ENCODE measurements around the gene PHTF1. TPM values are rescaled to one million over a fixed set of nuclear protein-coding genes. Genes with fewer than 3 reads are reported as not detected.
"Not testable (repeated sequence)": the region's sequence is repeated elsewhere in the genome, so short reads cannot be mapped to it uniquely, and the experiment has no call there.

The PHTF1 gene
- total RNA-seq, 1 donor from 2014 or later, result 64.9 TPM

DNA sequence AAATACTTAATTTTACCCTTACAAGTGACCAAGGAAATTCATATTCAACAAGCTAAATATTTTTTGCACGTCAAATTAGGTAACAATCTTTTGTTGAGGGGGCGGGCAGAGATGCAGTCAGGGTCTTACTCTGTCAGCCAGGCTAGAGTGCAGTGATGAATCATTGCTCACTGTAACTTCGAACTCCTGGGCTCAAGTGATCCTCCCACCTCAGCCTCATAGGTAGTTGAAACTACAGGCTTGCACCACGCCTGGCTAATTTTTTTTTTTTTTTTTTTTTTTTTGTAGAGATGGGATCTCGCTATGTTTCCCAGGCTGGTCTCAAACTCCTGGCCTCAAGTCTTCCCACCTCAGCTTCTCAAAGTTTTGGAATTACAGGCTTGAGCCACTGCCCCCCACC, 26.5 kb downstream of the PHTF1 start:
- no peak for DNase-seq (ENCODE audit: low read depth)

DNA sequence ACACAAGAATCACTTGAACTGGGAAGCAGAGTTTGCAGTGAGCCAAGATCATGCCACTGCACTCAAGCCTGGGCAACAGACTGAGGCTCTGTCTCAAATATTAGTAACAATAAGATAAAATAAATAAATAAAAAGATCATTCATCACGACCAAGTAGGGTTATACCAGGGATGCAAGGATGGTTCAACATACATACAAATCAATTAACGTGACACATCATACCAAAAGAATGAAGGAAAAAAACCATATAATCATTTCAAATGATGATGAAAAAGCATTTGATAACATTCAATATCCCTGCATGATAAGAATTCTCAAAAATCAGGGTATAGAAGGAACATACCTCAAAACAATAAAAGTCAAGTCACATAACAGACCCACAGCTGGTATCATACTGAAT, 38.3 kb downstream of the PHTF1 start:
- DNase-seq (ENCODE audit: low read depth), result no peak

DNA sequence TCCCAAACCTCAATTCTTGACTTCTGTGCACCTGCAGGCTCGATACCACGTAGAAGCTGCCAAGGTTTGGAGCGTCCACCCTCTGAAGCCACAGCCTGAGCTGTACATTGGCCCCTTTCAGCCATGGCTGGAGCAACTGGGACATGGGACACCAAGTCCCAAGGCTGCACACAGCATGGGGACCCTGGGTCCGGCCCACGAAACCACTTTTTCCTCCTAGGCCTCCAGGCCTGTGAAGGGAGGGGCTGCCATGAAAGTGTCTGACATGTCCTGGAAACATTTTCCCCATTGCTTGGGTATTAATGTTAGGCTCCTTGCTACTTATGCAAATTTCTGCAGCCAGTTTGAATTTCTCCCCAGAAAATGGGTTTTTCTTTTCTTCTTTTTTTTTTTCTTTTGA, 40.7 kb downstream of the PHTF1 start:
- DNase-seq (ENCODE audit: low read depth), result not testable (repeated sequence)

DNA sequence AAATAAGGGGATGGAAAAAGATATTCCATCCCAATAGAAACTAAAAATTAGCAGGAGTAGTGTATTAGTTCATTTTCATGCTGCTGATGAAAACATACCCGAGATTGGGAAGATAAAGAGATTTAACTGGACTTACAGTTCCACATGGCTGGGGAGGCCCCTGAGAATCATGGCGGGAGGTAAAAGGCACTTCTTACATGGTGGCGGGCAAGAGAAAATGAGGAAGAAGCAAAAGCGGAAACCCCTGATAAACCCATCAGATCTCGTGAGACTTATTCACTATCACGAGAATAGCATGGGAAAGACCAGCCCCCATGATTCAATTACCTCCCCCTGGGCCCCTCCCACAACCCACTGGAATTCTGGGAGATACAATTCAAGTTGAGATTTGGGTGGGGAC, 41.8 kb downstream of the PHTF1 start:
- DNase-seq (ENCODE audit: low read depth), result not testable (repeated sequence)

DNA sequence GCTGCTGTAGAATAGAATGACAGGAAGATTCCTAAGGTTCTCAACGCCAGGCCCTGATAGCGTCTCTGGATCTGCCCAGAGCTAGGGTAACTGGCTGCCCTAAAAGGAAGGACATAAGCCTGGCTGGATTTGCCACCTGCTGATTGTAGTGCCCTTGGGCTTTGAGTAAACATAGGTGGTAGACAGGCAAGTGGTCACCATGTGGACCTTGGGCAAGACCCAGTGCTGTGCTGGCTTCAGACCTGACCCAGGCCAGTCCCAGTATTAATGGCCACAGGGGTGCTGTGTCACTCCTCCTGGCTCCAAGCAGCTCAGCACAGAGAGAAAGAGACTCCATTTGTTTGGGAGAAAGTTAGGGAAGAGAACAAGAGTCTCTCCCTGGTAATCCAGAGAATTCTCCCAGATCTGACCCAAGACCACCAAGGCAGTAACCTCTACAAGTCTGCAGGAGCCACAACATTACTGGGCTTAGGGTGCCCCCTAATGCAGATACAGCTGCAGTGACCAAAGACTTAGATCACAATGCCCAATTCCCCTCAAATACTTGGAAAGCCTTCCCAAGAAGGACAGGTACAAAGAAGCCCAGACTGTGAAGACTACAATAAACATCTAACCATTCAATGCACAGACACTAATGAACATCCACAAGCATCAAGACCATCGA, 44.5 kb downstream of the PHTF1 start:
- DNase-seq (ENCODE audit: low read depth), result peak; percentile 17

DNA sequence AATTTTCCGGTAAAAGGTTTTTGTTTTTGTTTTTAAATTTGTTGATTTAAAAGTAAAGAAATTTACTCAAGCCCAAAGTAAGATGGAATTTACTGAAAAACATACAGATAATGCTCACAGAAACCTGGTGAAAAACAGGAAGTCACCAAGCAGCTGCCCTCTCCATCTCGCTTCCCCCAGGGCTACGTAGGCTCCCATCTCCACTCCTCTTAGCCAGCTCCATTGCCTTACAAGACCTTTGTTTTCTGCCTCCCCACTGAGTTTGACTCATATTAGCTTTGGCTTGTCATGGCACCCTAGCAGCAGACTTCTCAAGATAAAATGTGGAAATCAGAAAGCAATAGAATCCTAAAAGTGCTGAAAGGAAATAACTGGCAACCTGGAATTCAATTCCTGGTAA, 57.9 kb downstream of the PHTF1 start:
- DNase-seq (ENCODE audit: low read depth), result no peak

DNA sequence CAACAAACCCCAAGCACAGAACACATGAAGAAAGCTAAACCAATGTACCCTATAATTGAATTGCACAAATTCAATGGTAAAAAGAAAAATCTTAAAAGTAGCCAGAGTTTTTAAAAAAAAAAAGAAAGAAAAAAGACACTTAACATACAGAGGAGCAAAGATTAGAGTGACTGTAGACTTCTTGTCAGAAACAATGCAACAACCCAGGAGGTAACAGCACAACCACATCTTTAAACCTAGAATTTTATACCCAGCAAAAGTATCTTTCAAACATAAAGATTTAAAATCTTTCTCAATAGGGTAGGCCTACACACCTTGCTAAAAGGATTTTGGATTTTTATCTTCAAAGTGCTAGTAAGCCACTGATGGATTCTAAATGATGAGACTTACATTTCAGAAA, 64.4 kb downstream of the PHTF1 start:
- DNase-seq (ENCODE audit: low read depth), result no peak

DNA sequence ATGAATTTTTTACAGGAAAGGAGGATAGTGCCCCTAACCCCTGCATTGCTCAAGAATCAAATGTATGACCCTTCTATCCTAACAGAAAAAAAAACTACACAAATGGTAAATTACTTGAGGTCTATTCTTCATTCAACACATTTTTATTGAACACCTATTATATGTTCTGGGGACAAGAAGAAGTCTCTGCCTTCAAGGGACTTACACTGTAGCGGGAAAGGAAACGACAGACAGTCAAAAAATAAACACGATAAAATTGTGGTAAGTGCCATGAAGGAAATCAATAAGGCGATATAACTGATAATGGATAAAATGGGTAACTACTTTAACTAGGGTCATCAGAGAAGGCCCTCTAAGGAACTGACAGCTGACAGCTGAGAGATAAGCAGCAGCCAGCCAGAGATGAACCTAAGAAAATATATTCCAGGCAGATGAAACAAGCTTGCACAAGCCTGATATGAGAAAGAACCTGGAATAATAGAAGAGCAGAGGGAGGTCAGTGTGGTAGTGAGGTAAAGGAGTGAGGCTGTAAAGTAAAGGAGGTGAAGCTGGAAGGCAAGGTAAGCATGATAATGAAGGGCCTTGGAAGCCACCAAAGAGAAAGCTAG, 66.4 kb downstream of the PHTF1 start:
- no peak for DNase-seq (ENCODE audit: low read depth)

DNA sequence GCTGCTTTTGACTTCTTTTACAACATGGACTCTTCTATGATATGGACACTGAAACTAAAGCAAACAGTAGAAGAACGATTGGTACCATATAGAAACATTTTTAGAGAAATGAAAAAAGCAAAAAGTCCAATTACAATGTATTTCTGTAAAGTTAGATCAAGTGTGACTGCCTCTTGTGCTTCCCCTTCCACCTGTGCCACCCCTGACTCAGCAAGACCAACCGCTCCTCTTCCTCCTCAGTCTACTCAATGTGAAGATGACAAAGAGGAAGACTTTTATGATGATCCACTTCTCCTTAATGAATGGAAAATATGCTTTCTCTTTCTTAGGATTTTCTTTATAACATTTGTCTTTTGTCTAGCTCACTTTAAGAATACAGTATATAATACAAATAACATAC, 66.9 kb downstream of the PHTF1 start:
- DNase-seq (ENCODE audit: low read depth), result no peak

DNA sequence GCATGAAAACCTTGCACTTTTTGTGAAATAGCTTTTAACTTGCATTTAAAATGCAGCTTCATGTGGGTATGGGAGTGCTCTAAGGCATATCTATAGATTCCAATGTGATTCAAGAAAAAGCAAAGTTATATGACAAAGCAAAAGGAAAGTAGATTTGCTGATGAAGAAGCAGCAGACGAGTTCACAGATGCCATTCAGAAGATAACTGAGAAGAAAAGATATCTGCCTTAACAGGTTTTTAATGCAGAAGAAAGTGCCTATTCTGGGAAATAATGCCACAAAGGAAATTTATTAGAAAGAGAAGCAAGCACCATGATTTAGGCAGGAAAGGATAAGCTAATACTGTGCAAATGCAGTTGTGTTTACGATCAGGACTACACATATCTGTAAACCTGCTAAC, 68.1 kb downstream of the PHTF1 start:
- DNase-seq (ENCODE audit: low read depth), result no peak

DNA sequence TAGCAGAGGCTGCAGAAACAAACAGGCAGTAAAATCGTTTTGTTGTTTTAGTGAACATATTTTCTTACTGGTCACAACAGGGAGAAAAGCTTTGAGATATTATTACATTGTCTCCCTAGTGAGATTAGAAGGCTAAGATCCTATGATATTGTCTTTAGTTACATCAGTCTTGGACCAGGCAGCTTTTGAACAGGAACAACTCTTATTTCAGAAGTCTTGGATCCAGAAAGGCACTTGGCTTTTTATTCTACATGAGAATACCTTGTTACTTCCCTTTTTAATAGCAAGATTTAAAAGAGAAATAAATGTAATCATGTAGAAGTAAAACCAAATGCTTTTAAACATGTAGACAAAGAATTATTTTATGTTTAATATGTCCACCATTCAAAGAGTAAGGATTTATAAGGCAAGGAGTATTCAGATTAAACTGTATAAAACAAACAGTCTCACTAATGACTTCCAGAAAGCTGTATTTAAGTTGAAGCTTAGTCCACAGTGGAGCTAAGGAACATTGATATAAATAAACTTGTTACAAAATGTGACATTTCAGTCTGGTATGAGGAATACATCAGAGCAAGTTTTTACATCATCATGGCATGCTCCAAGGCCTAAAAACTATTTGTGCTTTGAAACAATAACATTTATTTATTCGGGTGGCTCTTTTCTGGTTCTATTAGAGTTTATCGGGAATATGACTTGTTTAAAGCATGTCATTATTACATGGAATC, 72.2 kb downstream of the PHTF1 start:
- DNase-seq (ENCODE audit: low read depth), result no peak

DNA sequence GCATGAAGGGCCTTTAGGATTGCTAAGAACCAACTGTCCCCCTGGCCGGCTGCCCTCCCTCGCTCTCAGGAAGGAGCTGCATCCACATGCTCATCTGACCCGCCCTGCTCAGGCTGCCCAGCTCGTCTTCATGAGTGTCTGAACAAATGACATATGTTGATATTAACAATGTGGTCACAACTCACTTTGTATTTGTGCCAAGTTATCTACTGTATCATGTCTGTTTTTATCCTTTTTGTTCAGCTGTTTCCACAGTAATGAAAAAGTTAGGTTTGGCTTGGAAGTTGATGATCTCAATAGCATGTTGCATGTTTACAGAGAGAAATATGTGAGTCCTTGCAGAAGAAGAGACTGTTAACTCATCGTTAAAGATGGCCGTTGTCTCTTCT, 75.1 kb downstream of the PHTF1 start:
- peak; percentile 82 for DNase-seq (ENCODE audit: low read depth)

DNA sequence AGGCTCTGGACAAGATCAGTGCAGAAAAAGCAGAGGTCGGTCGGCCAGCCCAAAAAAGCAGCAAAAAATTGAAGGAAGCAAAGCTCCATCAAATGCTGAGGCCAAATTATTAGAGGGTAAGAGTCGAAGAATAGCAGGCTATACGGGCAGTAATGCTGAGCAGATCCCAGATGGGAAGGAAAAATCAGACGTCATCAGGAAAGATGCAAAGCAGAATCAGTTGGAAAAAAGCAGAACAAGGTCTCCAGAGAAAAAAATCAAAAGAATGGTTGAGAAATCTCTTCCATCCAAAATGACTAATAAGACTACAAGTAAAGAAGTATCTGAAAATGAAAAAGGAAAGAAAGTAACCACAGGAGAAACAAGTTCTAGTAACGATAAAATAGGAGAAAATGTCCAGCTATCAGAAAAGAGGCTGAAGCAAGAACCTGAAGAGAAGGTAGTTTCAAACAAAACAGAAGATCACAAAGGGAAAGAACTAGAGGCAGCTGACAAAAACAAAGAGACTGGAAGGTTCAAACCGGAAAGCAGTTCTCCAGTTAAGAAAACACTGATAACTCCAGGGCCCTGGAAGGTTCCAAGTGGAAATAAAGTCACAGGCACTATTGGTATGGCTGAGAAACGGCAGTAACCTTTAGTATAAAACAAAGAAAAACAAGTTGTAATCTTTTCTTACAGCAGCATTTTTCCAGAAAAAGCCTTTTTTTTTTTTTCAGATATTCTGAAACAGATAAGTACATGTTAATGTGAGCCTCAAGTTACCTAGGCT, 75.7 kb downstream of the PHTF1 start:
- no peak for DNase-seq (ENCODE audit: low read depth)

DNA sequence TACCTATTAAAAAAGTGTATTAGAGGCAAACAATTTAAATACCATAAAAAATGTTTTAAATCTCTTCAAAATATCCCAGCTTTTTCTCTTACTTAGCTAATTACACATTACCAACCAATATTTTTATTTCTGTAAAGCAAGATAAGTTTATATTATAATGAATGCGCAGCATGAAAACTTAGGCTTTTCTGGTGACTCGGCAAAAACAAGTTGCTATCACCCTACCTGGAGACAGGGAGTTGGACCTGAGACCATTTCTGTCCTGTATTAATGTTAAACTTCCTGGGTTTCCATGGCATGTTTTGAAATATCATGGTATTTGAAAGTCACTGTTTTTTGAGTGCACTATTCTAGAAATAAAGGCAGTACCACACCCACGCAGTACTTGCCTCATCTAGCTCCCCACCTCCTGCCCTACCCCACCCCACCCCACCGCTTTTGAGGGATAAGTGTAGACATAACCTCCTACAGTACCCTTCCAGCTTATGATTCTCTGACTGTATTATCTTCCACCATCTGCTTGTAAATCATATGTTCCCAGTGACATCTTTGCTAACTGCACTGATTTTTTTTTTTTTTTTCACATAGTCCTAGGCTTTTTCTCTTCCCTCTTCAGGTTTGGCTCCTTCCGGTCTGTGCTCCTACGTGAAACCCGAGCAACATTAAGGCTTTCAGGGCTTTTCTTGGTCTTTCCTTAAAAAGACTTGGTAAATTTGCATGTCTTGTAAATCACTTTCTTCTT, 77.5 kb downstream of the PHTF1 start:
- no peak for DNase-seq (ENCODE audit: low read depth)

DNA sequence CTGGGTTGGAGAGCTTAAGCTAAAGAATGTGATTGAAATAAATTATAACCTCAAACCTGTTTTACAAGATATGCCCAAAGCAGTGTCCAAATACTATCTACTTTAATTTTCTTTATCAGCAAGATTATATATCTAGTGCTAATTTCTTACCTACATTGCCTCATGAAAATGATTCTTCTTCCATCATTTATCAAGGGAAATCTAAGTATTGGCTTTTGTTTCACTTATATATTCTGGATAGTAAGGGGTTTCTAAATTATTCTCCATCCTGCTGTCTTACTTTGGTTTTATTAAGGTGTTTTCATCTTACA, 81.2 kb downstream of the PHTF1 start:
- no peak for DNase-seq (ENCODE audit: low read depth)

DNA sequence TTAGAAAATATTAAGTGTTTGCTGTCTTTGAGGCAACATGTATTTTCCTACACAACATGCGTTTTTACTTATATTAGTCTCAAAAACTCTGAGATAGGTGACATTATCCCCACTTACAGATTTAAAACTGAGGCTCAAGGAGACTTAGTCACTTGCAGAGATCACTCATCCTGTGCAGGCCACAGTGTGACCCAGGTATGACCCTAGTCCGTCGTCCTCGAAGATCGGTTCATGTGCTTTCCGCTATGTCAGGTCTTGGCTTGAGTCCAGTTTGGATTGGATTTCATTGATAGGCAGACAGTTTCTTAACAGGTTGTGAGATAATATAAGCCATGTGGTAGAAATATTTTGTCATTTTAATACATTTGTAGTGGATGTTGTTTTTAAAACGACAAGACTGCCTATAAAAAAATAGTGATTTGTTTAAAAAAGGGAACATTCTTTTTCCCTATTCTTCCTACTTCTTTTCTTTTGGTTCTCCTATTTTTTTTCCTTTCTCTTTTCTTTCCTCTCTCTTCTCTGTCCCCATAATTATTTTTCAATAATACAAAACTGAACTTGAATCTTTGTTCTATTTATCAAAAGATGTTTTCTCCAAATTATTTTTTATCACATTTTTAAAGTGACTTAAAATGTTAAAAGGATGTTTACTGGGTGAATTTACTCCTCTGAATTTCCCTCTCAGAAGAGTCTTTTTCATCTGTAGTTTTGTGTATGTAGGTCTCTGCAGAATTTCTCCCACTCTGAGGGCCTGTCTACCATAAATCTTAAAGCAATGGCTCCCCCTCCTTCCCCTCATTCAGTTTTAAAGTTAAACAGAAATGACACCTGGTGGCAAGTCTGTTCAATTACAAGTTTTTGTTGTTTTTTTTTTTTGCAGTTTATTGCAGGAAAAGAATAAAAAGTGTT, 81.8 kb downstream of the PHTF1 start:
- DNase-seq (ENCODE audit: low read depth), result peak; percentile 48

DNA sequence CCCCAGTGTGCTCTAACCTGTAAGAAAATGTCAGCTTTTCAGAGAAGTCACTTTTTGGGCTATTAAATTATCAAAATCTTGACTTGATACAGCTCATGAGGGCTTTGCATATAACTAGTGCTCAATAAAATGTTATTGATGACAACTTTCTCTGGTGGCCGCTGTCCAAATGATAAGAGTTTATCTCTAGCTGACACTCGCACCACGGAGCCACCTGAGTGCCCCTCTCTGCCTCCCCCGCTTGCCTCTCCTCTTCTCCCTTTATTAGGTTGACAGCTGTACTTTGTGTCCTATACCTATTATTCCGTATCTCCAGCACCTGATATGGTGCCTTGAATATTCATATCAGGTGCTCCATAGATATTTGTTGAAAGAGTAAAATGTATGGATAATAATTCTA, 82.8 kb downstream of the PHTF1 start:
- no peak for DNase-seq (ENCODE audit: low read depth)

DNA sequence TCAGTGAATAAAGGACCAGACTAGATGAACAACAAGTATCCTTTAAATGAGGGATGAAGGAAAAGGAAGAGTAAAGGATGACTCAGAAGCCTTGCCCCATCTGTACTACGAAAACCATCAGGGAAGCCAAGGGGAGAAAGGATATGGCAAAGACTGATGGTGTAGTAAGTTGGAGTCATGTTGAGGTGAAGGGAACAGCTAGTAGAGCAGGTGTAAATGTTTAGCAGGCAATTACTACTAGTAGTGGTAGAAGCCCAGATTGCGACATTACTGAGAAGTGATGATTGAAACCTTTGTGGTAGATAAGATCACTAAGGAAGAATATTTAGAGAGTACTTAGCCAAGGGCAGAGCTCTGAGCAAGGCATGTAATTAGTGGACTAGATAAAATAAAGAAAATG, 84.0 kb downstream of the PHTF1 start:
- DNase-seq (ENCODE audit: low read depth), result no peak

DNA sequence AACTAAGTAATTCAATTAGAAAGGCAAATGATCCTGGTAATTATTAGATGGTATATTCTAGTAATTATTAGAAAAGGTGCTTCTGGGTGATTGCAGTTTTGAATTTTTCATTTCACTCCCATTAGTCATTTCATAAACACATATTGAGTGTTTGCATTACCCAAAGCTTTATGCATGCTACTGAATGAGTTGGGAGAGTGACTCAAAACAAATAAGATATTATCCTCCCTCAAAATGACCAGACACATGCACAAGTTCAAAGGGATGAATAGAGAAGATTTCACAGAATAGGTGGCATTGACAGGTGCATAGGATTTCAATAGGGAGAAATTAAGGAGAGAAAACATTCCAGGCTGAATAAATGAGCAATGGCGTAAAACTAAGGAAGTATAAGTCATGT, 84.7 kb downstream of the PHTF1 start:
- DNase-seq (ENCODE audit: low read depth), result no peak

DNA sequence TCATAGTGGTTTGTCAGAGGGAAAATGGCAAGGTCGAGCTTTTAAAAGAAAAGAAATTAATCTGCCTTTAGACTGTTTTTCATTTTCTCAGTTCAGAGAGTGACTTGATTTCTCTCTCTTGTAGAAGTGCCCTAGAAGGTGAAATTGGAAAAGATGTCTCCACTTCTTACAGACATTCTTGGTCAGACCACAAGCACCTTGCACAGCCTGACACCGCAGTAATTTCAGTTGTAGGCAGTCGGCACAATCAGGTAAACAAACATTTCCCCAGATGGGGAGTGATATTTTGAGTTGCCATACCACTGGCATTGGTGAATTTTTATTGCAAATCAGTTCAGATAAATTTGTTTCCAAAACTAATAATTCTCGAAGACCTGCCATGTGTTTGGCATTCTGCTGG, 86.8 kb downstream of the PHTF1 start:
- no peak for DNase-seq (ENCODE audit: low read depth)

Measured in myocyte (in vitro differentiated cells).